GM18526 (cell line): ENCODE data around the gene ADGRA1.

ENCODE experiments used
- POLR2A ChIP-seq: IDR thresholded peaks from 3 replicates; pipeline ENCODE4 v1.6.1; 2011; ENCODE audit not compliant: insufficient read length; ENCODE audit errors: extremely low read depth

ADGRA1 gene

DNA sequence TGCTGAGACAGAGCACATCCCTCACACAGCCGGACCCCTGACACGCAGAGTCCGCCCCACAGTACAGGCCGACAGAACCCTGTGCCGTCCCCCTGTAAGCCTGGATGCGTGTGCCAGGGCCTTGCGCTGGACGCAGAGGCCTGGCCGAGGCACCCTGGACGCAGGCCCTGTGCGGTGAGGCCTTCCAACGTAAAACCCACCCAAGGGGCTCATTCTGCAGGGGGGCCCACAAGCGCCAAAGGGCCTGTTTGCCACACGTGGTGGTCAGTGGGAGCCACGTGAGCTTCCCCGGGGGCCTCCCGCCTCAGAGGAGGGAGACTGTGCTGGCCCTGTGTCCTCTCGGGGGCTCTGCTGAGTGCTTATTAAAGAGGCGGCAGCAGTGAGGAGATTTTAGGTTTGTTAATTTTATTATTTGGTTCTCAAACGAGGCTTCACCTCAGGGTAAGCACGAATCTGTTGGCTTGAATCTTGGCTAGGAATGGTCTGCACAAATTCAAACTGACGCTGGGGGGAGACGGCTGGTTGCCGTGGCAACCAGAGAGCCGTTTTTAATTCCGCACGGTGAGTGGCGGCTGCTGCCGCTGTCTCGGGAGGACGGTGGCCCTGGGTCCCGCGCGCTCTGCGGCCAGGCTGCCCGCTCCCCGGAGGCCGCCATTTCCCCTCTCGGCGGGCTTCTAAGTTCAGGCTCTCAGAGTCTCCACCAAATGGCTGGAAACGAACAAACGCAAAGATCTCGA, 4.9 kb upstream of the ADGRA1 start:
- no peak for TF ChIP-seq POLR2A

DNA sequence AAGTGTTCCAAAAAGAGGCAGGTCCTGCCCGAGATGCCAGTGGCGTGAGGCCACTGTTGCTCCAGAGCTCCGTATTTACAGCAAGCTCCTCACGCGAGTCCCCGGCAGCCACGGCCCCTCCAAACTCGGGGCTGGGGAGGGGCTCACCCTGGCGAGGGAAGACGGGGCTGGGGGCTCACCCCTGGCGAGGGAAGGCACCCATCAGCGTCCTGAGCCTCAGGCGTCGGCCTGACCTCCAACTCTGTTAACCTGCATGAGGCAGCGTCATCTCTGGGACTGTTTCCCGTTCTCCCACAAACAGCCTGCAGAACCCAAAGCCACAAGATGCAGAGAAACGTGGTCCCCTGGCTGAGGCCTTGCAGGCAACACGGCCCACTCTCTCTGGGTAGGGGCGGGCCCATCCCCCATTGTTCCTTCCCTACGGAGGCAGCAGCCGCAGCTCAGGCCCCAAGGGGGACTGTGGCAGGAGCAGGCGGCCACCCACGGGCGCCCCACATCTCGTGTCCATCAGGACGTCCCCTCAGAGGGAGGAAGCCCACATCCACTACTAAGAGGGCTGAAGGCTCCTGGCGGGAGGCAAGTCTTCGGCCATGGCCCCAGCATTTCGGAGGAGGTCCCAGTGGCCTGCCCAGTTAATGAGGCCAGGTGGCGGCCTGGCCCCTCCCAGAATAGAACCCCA, 4.2 kb upstream of the ADGRA1 start:
- TF ChIP-seq POLR2A: no peak

DNA sequence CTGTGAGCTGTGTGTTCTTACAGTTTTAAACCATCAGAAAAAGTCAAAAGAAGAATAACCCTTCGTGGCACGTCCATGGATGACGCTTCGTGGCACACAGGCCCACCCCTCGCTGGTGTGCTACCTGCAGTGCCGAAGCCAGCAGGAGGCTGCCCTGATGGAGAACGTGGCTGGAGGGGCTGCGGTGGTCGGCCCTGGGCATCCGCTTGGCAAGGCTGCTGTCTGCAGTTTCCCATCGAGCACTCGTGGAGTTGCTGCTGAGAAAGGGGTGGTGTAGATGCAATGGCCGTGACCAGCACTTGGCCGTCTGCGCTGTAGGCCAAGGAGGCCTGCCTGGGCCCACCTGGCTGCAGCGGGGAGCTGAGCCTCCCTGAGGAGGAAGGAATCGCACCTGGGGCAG, 3.2 kb upstream of the ADGRA1 start:
- no peak for TF ChIP-seq POLR2A

GRCh38 chr10:133085251-133086125, 2.2 kb upstream of the ADGRA1 start:
- TF ChIP-seq POLR2A: no peak

GRCh38 chr10:133086247-133086646, 1.5 kb upstream of the ADGRA1 start:
- no peak for TF ChIP-seq POLR2A

GRCh38 chr10:133087045-133087678, 562 bp upstream of the ADGRA1 start:
- TF ChIP-seq POLR2A: no peak

DNA sequence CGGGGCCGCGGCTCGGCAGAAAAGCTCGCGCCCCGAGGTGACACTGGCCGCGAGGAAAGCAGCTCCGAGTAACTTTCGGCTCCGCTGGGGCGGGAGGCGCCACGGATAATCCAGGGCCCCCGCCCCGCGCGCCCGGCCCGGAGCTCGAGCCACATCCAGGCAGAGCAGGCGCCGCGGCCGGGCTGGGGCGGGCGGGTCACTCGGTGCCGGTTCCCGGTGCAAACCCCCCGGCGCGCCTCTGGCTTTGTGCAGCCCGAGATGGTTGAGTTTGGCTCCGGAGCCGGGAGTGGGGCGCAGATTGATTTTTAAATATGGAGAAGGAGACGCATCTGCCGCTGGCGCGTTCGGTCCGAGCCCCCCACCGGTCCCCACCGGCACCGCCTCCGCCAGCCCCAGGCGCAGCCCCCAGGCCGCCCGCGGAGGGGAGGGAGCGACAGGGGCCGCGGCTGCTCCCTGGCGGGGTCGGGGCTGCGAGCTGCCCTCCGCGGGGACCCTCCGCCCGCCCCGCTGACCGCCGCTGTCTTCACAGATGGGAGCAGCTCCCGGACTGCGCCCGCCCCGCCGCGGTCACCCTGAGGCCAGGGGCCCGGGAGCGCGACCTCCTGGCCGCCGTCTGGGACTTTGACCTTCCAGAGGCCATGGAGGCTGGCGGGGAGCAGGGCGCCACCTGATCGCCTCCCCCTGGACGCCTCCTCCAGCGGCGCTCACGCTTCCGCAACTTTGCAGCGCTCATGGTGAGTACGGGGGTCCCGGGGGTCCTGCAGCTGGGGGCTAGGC, 643 bp downstream of the ADGRA1 start:
- TF ChIP-seq POLR2A: no peak

- no peak for TF ChIP-seq POLR2A
Measured at GRCh38 chr10:133088956-133089800, 1.5 kb downstream of the ADGRA1 start.

GRCh38 chr10:133090101-133090500, 2.4 kb downstream of the ADGRA1 start:
- TF ChIP-seq POLR2A: no peak

- no peak for TF ChIP-seq POLR2A
Measured at GRCh38 chr10:133090654-133091053, 2.9 kb downstream of the ADGRA1 start.

DNA sequence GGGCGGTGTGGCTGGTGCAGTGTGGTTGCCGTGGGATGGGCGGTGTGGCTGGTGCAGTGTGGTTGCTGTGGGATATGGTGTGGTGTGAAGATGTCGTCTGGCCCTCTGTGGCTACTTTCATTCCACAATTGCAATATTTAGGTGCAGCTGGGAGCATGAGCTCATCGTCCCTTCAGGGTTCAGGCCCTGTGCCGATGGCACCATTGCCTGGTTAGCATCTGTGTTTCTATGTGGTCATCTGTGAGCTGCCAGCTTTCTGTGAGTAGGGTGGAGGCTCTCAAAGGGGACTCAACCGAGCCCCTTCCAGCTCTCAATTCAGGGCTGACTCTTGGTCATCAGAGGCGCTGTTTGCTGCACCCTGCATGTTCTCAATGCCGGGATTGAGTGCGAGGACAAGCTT, 3.6 kb downstream of the ADGRA1 start:
- TF ChIP-seq POLR2A: no peak

- no peak for TF ChIP-seq POLR2A
Measured at GRCh38 chr10:133093291-133093690, 5.6 kb downstream of the ADGRA1 start.

DNA sequence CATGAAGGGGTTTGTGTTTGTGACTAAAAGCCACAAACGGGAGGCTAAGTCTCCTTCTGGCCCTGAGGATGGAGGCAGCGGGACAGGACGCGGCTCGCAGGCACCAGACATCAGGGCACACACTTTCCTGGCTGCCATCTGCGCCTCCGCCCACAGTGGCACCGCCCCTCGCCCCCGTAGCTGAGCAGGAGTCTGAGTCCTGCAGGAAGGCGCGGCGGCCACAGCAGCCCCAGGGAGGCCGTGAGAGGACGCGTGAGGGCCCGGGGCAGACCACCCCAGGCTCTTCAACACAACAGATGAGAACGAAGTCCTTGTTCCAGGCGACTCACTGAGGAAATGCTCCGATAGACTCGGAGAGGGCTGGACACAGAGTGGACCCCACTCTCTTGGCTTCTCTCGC, 6.6 kb downstream of the ADGRA1 start:
- TF ChIP-seq POLR2A: no peak

DNA sequence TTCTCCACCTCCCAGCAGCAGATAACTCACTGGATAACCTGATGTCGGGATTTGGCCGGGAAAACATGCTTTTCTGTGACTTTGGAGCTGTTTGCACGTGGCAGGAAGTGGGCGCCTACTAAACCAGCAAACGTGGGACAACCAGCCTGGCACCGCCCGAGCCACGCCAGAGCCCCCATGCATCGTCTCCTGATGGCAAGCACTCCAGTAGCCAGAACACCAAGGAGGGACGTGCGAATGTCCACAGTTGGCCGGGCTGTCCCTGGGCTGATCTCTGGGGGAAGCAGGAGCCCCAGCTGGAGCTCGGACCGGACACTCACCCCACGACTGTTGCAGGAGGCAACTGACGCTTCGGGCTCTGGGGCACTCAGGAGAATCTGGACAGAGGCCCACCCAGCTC, 7.1 kb downstream of the ADGRA1 start:
- no peak for TF ChIP-seq POLR2A
